ENCODE results near the gene RHOD.

Gene RHOD

GRCh38 chr11:67120456-67120855 lies 63.8 kb downstream of the RHOD start:
- TF ChIP-seq CTCF (IDR thresholded peaks at IDR 0.05), result no peak
- H3K27me3 ChIP-seq, result no peaks in the 10 kb centered on the region
- H3K9me3 ChIP-seq, result no peaks in the 10 kb centered on the region
- H3K36me3 ChIP-seq, result peaks cover 15% of the 10 kb centered on the region
- peak overlapping the region; percentile 99 for H3K27ac ChIP-seq
- peak overlapping the region; percentile 91 to 100 for H3K4me3 ChIP-seq (ENCODE audit: low read depth in 1 of 2, low read length in 1 of 2)
- peaks cover 56 to 58% of the 10 kb centered on the region in 2 experiments for H3K4me1 ChIP-seq (ENCODE audit: control insufficient read depth in 1 of 2, insufficient read depth in 1 of 2, low read depth in 1 of 2, low read length in 1 of 2)

- Histone ChIP-seq H3K4me3 (ENCODE audit: low read depth in 1 of 2, low read length in 1 of 2) (peak overlapping the region; percentile 91 to 100), H3K36me3 (peaks cover 18% of the 10 kb centered on the region), H3K27ac (peak overlapping the region; percentile 99), H3K27me3 (no peaks in the 10 kb centered on the region), H3K9me3 (no peaks in the 10 kb centered on the region), H3K4me1 (ENCODE audit: control insufficient read depth in 1 of 2, insufficient read depth in 1 of 2, low read depth in 1 of 2, low read length in 1 of 2) (peaks cover 50 to 51% of the 10 kb centered on the region in 2 experiments)
- TF ChIP-seq CTCF (IDR thresholded peaks at IDR 0.05), result no peak
These were observed 64.4 kb downstream of the RHOD start for GRCh38 chr11:67120881-67121710.

Measured in neutrophil (primary cell).